ENCODE measurements around the gene FRMD4A.

GRCh38 chr10:13732465-13732881 is 598.3 kb downstream of the FRMD4A start:
- no peak for TF ChIP-seq POLR2AphosphoS5 (IDR thresholded peaks at IDR 0.05)
- TF ChIP-seq CTCF (IDR thresholded peaks at IDR 0.05) = no peak

Measured in stomach (tissue), 4 donors.